CD4-positive, alpha-beta T cell (primary cell): ENCODE measurements around the gene LYG1. TPM values are rescaled to one million over a fixed set of nuclear protein-coding genes. Genes with fewer than 3 reads are reported as not detected.
"Not testable (repeated sequence)": the region's sequence is repeated elsewhere in the genome, so short reads cannot be mapped to it uniquely, and the experiment has no call there.

ENCODE experiments used
- ATAC-seq: fragments of 200-7000 bp; cut with Tn5 transposase; one replicate; pipeline ENCODE4 v1.10.0; 2022; ENCODE audit warnings: mild to moderate bottlenecking; ENCODE audit not compliant: poor library complexity
- CTCF ChIA-PET: fragments of 350-600 bp; sonication (Branson Sonifier 250); formaldehyde crosslinking; loops from one replicate; lab custom pipeline; 2021; ENCODE audit warnings: antibody characterized with exemption, inconsistent platforms; lab: Charles Lee
- POLR2A ChIA-PET: fragments of 350-600 bp; sonication (Branson Sonifier 250); formaldehyde crosslinking; loops from one replicate; lab custom pipeline; 2021; ENCODE audit warnings: antibody characterized with exemption, inconsistent platforms; lab: Charles Lee
- DNase-seq, 14 experiments: peaks; one replicate each; pipeline ENCODE4 v3.0.0-alpha.2; 2013 to 2020; ENCODE audit warnings: mixed read lengths in 2 of 14
- H3K27ac ChIP-seq, 2 donors: one replicate each; pipeline versions ENCODE4 v1.5.1 to v1.7.0; 2013; ENCODE audit warnings: low read length in 2 of 2, low read depth in 1 of 2, mild to moderate bottlenecking in 1 of 2
- H3K27me3 ChIP-seq, 2 experiments: 1 replicate in 1 of 2; 2 replicates in 1 of 2; pipeline versions ENCODE4 v1.6.1 to v1.7.0; 2013; ENCODE audit warnings: low read length in 2 of 2, control low read depth in 1 of 2, mild to moderate bottlenecking in 1 of 2, moderate library complexity in 1 of 2; ENCODE audit not compliant: insufficient read depth in 2 of 2, control insufficient read depth in 1 of 2
- H3K36me3 ChIP-seq: one replicate; pipeline ENCODE4 v1.6.1; 2013; ENCODE audit warnings: low read length, control low read depth; ENCODE audit not compliant: insufficient read depth
- H3K4me1 ChIP-seq: one replicate; pipeline ENCODE4 v1.6.1; 2013; ENCODE audit warnings: low read length, control low read depth; ENCODE audit not compliant: insufficient read depth
- H3K4me3 ChIP-seq: one replicate; pipeline ENCODE4 v1.5.1; 2013; ENCODE audit warnings: mild to moderate bottlenecking, low read length, moderate library complexity
- H3K9me3 ChIP-seq, 2 experiments: 1 replicate in 1 of 2; 2 replicates in 1 of 2; pipeline versions ENCODE4 v1.6.1 to v1.7.0; 2013; ENCODE audit warnings: low read length in 2 of 2, mild to moderate bottlenecking in 2 of 2, control low read depth in 1 of 2, moderate library complexity in 1 of 2; ENCODE audit not compliant: control insufficient read depth in 1 of 2, insufficient read depth in 1 of 2
- H3K27ac Mint-ChIP-seq: one replicate; pipeline ENCODE4 v1.8.0; 2020; ENCODE audit warnings: mixed read lengths
- H3K27me3 Mint-ChIP-seq: one replicate; pipeline ENCODE4 v1.8.0; 2021; ENCODE audit warnings: mixed read lengths
- H3K36me3 Mint-ChIP-seq: one replicate; pipeline ENCODE4 v1.8.0; 2021; ENCODE audit warnings: low read depth, mixed read lengths
- H3K4me1 Mint-ChIP-seq: one replicate; pipeline ENCODE4 v1.8.0; 2021; ENCODE audit warnings: low read depth, mixed read lengths
- H3K4me3 Mint-ChIP-seq: one replicate; pipeline ENCODE4 v1.8.0; 2020; ENCODE audit warnings: mild to moderate bottlenecking, mixed read lengths
- H3K9me3 Mint-ChIP-seq: one replicate; pipeline ENCODE4 v1.8.0; 2020; ENCODE audit warnings: mixed read lengths
- CTCF ChIP-seq: fragments of 200-600 bp; IDR thresholded peaks from one replicate; pipeline ENCODE4 v1.8.0; 2022; ENCODE audit warnings: antibody characterized with exemption, mild to moderate bottlenecking
- intact Hi-C, 2 experiments: fragments of 100-400 bp; cut with DNase I in 1 of 2; cut with micrococcal nuclease in 1 of 2; formaldehyde crosslinking; loops; one replicate each; pipeline versions ENCODE4 v1.15.1 to v1.9.0; 2023 to 2025; cut with DNase I, micrococcal nuclease
- total RNA-seq, 174 experiments: library from RNA in 2 of 174; stranded (reverse) in 2 of 174; gene quantifications; one replicate each; pipeline ENCODE4 v1.2.3 and lab custom pipeline; 2021 to 2026

LYG1 gene
- total RNA-seq, 2 experiments from 2014 or later = 0.71 to 1.3 TPM

- Histone ChIP-seq H3K9me3 (no peaks in the 10 kb centered on the region), H3K4me3 (peak within 1 kb of the TSS; percentile 89), H3K27ac (peak within 1 kb of the TSS; percentile 72 to 79), H3K4me1 (peaks cover 30% of the 10 kb centered on the region), H3K36me3 (peaks cover 21% of the 10 kb centered on the region), H3K27me3 (no peaks in the 10 kb centered on the region)
- no peak for TF ChIP-seq CTCF
- H3K4me1 Mint-ChIP-seq = peaks cover 29% of the 10 kb centered on the region
- CTCF ChIA-PET = interaction anchor here (0.6 to 2.4 kb wide), 16 partner anchors 10 to 731 kb away, joined by 3 to 11 read pairs (median 4); partner anchors contain the start of genes C2orf15, COA5, LIPT1 and MITD1
- H3K9me3 Mint-ChIP-seq = no peaks in the 10 kb centered on the region
- ATAC-seq (peak; percentile 83), DNase-seq (peak; percentile 94 to 99 (median 96))
- H3K27me3 Mint-ChIP-seq = no peaks in the 10 kb centered on the region
- H3K27ac Mint-ChIP-seq = no peak within 1 kb of the TSS
- POLR2A ChIA-PET = interaction anchor here (0.7 to 3.8 kb wide), 10 partner anchors 9 to 1333 kb away, joined by 3 to 33 read pairs (median 10); partner anchors contain the start of genes C2orf15, LIPT1, MITD1 and MRPL30
- intact Hi-C loops = loop anchor here (1.0 to 10.0 kb wide), 4 partner anchors 155 to 1691 kb away; partner anchors contain the start of genes MITD1 (in 2 of the 2), MRPL30 (in 2 of the 2), C2orf15 (in 1 of the 2) and COX5B (in 1 of the 2)
- no peak within 1 kb of the TSS for H3K4me3 Mint-ChIP-seq
- H3K36me3 Mint-ChIP-seq = peaks cover 21% of the 10 kb centered on the region
These were observed 35.2 kb upstream of the LYG1 start, which contains the start of gene TXNDC9 for GRCh38 chr2:99335911-99336803. TSS of gene TXNDC9 (minus strand) at chr2:99336333. CDS start at chr2:99333210, 3,123 bp downstream.

- H3K4me1 Mint-ChIP-seq = peaks cover 10% of the 10 kb centered on the region
- intact Hi-C loops = no loop called here
These were observed 24.4 kb upstream of the LYG1 start for GRCh38 chr2:99325384-99325783.

GRCh38 chr2:99317873-99318200, 16.8 kb upstream of the LYG1 start:
- H3K4me3 Mint-ChIP-seq, H3K27me3 ChIP-seq, intact Hi-C loops, ATAC-seq, H3K9me3 Mint-ChIP-seq, H3K9me3 ChIP-seq, H3K4me1 ChIP-seq, CTCF ChIA-PET, POLR2A ChIA-PET, H3K27ac ChIP-seq, H3K4me3 ChIP-seq, H3K27me3 Mint-ChIP-seq, H3K4me1 Mint-ChIP-seq, H3K27ac Mint-ChIP-seq, DNase-seq: not testable (repeated sequence)
- peaks cover 57% of the 10 kb centered on the region for H3K36me3 ChIP-seq
- peaks cover 59% of the 10 kb centered on the region for H3K36me3 Mint-ChIP-seq

More at GRCh38 chr2:99325384-99325783, 24.4 kb upstream of the LYG1 start:
- DNase-seq = no peak
- Histone ChIP-seq H3K9me3 (no peaks in the 10 kb centered on the region), H3K4me3 (no peak overlapping the region), H3K4me1 (peaks cover 4% of the 10 kb centered on the region), H3K36me3 (peaks cover 83% of the 10 kb centered on the region), H3K27me3 (no peaks in the 10 kb centered on the region), H3K27ac (no peak overlapping the region)
- no peak for TF ChIP-seq CTCF
- Mint-ChIP-seq H3K4me3 (no peak overlapping the region), H3K9me3 (no peaks in the 10 kb centered on the region), H3K27ac (no peak overlapping the region), H3K36me3 (peaks cover 86% of the 10 kb centered on the region), H3K27me3 (no peaks in the 10 kb centered on the region)
- CTCF ChIA-PET = interaction anchor here (1.6 kb wide), 1 partner anchor 12 kb away, joined by 5 read pairs; the partner anchor contains the start of gene EIF5B
- ATAC-seq = no peak
- POLR2A ChIA-PET = no interaction called here
